DMS153 (cell line): ENCODE data around the gene PEX12.
"Not testable (repeated sequence)": the region's sequence is repeated elsewhere in the genome, so short reads cannot be mapped to it uniquely, and the experiment has no call there.

Experiments
- DNase-seq: peaks from one replicate; lab custom pipeline; 2025; lab: John Stamatoyannopoulos, UW

PEX12 gene

GRCh38 chr17:35535406-35535805, 43.0 kb downstream of the PEX12 start:
- DNase-seq, result not testable (repeated sequence)

- DNase-seq, result no peak
Measured at GRCh38 chr17:35534576-35535093, 43.7 kb downstream of the PEX12 start.

- no peak for DNase-seq
Measured at GRCh38 chr17:35531160-35531559, 47.2 kb downstream of the PEX12 start.

GRCh38 chr17:35529866-35530265, 48.5 kb downstream of the PEX12 start:
- DNase-seq, result no peak

- not testable (repeated sequence) for DNase-seq
Measured at GRCh38 chr17:35529326-35529725, 49.0 kb downstream of the PEX12 start.
